ENCODE data around the gene GPLD1. TPM values are rescaled to one million over a fixed set of nuclear protein-coding genes. Genes with fewer than 3 reads are reported as not detected.
"Not testable (repeated sequence)": the region's sequence is repeated elsewhere in the genome, so short reads cannot be mapped to it uniquely, and the experiment has no call there.

The GPLD1 gene
- total RNA-seq, 1 donor from 2014 or later: 8.4 TPM

- DNase-seq (peak; percentile 75), ATAC-seq (ENCODE audit: low read depth) (peak; percentile 96)
- ChIA-PET CTCF (no interaction called here), POLR2A (no interaction called here)
- no peak for TF ChIP-seq CTCF (IDR thresholded peaks at IDR 0.05)
- peak within 1 kb of the TSS; percentile 96 for H3K4me3 Mint-ChIP-seq
- peaks cover 8% of the 10 kb centered on the region for H3K27me3 Mint-ChIP-seq
- H3K9me3 Mint-ChIP-seq: no peaks in the 10 kb centered on the region
- intact Hi-C loops (cut with micrococcal nuclease): loop anchor here (2.0 to 5.0 kb wide), 2 partner anchors 42 to 121 kb away; no protein-coding TSS in a partner anchor
- H3K4me1 Mint-ChIP-seq: peaks cover 31% of the 10 kb centered on the region
- peak within 1 kb of the TSS; percentile 78 for H3K27ac Mint-ChIP-seq
- peaks cover 16% of the 10 kb centered on the region for H3K36me3 Mint-ChIP-seq (ENCODE audit: low read depth)
Observed at GRCh38 chr6:24402697-24403500, 86.5 kb downstream of the GPLD1 start, which contains the start of gene MRS2. TSS of gene MRS2 (plus strand) at chr6:24402936. CDS start at chr6:24403047, 111 bp downstream.

GRCh38 chr6:24401458-24401857, 87.9 kb downstream of the GPLD1 start:
- POLR2A ChIA-PET: no interaction called here
- no peak overlapping the region for H3K4me3 Mint-ChIP-seq

DNA sequence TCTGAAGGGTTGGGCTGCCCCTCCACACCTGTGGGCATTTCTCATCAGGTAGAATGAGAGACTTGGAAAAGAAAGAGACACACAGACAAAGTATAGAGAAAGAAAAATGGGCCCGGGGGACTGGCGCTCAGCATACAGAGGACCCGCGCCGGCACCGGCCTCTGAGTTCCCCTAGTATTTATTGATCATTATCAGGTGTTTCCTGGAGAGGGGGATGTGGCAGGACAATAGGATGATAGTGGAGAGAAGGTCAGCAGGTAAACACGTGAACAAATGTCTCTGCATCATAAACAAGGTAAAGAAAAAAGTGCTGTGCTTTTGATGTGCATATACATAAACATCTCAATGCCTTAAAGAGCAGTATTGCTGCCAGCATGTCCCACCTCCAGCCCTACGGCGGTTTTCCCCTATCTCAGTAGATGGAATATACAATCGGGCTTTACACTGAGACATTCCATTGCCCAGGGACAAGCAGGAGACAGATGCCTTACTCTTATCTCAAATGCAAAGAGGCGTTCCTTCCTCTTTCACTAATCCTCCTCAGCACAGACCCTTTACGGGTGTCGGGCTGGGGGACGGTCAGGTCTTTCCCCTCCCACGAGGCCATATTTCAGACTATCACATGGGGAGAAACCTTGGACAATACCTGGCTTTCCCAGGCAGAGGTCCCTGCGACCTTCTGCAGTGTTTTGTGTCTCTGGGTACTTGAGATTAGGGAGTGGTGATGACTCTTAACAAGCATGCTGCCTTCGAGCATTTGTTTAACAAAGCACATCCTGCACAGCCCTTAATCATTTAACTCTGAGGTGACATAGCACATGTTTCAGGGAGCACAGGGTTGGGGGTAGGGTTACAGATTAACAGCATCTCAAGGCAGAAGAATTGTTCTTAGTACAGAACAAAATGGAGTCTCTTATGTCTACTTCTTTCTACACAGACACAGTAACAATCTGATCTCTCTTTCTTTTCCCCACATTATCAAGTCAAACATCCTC, 89.0 kb downstream of the GPLD1 start:
- POLR2A ChIA-PET: not testable (repeated sequence)

More at GRCh38 chr6:24401458-24401857, 87.9 kb downstream of the GPLD1 start:
- Mint-ChIP-seq H3K9me3 (peaks cover 6% of the 10 kb centered on the region), H3K36me3 (ENCODE audit: low read depth) (peaks cover 14% of the 10 kb centered on the region), H3K4me1 (peaks cover 31% of the 10 kb centered on the region), H3K27me3 (peaks cover 19% of the 10 kb centered on the region), H3K27ac (no peak overlapping the region)
- ATAC-seq (ENCODE audit: low read depth): no peak
- no peak for TF ChIP-seq CTCF (IDR thresholded peaks at IDR 0.05)
- DNase-seq: no peak
- CTCF ChIA-PET: no interaction called here
- intact Hi-C loops (cut with micrococcal nuclease): loop anchor here (5.0 kb wide), 1 partner anchor 119 kb away; no protein-coding TSS in a partner anchor

GRCh38 chr6:24397631-24398030, 91.7 kb downstream of the GPLD1 start:
- no peak for TF ChIP-seq CTCF (IDR thresholded peaks at IDR 0.05)
- Mint-ChIP-seq H3K9me3 (peaks cover 8% of the 10 kb centered on the region), H3K27ac (no peak overlapping the region), H3K4me3 (no peak overlapping the region), H3K27me3 (peaks cover 21% of the 10 kb centered on the region), H3K36me3 (ENCODE audit: low read depth) (no peaks in the 10 kb centered on the region), H3K4me1 (peaks cover 12% of the 10 kb centered on the region)
- DNase-seq: no peak
- intact Hi-C loops (cut with micrococcal nuclease): no loop called here
- POLR2A ChIA-PET: no interaction called here
- CTCF ChIA-PET: no interaction called here
- ATAC-seq (ENCODE audit: low read depth): no peak

More for the DNA sequence above, 89.0 kb downstream of the GPLD1 start:
- H3K36me3 Mint-ChIP-seq (ENCODE audit: low read depth); DNase-seq; H3K27ac Mint-ChIP-seq; ATAC-seq (ENCODE audit: low read depth); H3K9me3 Mint-ChIP-seq; CTCF ChIA-PET: not testable (repeated sequence)
- peak overlapping the region; percentile 54 for H3K4me3 Mint-ChIP-seq
- intact Hi-C loops (cut with micrococcal nuclease): loop anchor here (5.0 kb wide), 1 partner anchor 118 kb away; no protein-coding TSS in a partner anchor
- H3K4me1 Mint-ChIP-seq: peaks cover 31% of the 10 kb centered on the region
- H3K27me3 Mint-ChIP-seq: peaks cover 21% of the 10 kb centered on the region

DNA sequence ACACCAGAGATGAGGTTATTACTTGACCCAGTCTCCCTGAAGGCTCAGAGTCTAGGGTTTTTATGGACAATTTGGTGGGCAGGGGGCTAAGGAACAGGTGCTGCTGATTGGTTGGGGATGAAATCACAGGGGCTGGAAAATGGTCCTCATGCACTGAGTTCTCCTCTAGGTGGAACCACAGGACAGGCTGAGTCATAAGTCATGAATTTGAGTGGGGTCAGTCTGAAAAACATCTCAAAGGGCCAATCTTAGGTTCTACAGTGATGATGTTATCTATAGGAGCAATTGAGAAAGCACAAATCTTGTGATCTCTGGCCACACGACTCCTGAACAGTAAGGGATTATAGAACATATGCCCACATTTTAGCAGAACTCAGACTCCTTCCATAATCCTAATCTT, 92.6 kb downstream of the GPLD1 start:
- peaks cover 8% of the 10 kb centered on the region for H3K9me3 Mint-ChIP-seq
- peaks cover 9% of the 10 kb centered on the region for H3K4me1 Mint-ChIP-seq
- no peak for ATAC-seq (ENCODE audit: low read depth)
- H3K27me3 Mint-ChIP-seq: peaks cover 21% of the 10 kb centered on the region
- H3K4me3 Mint-ChIP-seq: no peak overlapping the region
- intact Hi-C loops (cut with micrococcal nuclease): no loop called here
- CTCF ChIA-PET: no interaction called here
- H3K27ac Mint-ChIP-seq: no peak overlapping the region
- TF ChIP-seq CTCF (IDR thresholded peaks at IDR 0.05): no peak
- no peaks in the 10 kb centered on the region for H3K36me3 Mint-ChIP-seq (ENCODE audit: low read depth)
- DNase-seq: no peak
- POLR2A ChIA-PET: no interaction called here
